ENCODE results near the gene SLC30A3. TPM values are rescaled to one million over a fixed set of nuclear protein-coding genes. Genes with fewer than 3 reads are reported as not detected.

SLC30A3 gene, protein sequence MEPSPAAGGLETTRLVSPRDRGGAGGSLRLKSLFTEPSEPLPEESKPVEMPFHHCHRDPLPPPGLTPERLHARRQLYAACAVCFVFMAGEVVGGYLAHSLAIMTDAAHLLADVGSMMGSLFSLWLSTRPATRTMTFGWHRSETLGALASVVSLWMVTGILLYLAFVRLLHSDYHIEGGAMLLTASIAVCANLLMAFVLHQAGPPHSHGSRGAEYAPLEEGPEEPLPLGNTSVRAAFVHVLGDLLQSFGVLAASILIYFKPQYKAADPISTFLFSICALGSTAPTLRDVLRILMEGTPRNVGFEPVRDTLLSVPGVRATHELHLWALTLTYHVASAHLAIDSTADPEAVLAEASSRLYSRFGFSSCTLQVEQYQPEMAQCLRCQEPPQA
- total RNA-seq: not detected in 2 replicates

DNA sequence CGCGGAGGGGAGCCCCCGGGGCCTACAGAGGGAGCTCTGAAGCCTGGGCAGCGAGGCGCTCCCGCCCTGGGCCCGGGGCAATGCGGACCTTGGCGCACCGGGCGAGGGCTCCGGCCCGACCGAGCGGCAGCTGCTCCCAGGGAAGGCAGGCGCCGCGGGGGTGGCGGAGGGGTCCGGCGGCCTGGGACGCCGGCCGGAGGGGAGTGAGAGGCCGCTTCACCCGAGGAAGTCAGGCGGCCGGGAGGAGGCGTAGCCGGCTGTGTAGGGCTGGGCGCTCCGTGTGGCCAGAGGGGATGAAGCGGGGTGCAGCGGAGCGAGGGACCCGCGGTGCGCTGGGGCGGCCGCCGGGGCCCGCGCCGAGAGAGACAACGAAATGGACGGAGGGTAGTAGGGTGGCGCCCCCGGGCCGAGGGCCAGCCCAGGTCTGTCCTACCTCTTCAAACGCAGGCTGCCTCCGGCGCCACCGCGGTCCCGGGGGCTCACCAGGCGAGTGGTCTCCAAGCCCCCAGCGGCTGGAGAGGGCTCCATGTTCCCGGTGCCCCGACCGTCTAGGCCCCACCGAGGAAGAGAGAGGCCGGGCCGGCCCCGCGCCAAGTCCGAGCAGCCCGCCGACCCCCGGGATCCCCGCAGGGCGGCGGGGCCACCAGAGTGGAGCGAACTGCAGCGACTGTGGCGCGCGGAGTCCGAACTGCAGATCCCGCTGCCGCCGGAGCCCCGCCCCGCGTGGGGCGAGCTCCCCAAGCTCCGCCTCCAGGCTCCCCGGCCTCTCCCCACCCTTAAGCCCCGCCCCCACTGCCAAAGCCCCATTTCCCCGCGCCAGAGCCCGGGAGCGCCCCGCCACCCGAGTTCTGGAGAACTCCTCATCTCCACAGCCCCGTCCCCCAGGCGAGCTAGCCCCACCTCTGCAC is at the start of gene SLC30A3:
Gene SLC30A3 (minus strand): TSS at position 669 of the 908 bp plus-strand sequence. CDS start 141 bp downstream, at position 528.

GRCh38 chr2:27308359-27308881 is 45.6 kb upstream of the SLC30A3 start, which contains the start of gene UCN:
Gene UCN, minus strand, starts transcription at chr2:27308445. Its CDS starts 550 bp downstream, at chr2:27307895.

DNA sequence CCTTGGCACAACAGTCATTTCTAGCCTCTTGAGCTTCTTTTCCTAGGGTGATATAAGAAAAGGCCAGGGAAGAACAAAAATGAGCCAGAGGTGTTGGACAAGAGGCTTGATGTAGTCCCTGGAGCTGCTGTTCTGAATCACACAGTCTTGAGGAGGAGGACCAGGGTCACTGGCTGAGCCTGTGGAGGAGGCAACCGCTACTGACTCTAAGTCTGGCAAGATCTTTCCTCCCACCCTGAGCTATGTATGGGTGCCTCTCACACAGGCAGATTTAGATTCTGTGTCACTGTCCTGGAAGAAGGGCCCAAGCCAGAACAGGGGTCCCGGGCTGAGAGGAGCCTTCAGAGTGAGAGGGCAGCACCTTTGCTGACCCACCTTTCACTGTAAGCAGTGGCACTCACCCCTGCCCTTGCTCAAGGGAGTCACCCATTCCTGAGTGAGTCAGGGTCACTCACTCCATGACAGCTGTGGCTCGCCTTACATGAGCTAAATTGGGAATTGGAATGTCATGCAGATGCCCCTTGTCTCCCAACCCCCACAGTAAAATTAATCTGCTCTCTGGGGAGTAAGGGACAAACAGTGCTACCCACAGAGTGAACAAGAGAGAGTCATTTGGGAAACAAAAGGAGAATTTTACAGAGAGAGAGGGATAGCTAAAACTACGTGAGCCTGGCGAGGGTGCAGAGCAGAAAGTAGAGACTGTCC is 19.2 kb upstream of the SLC30A3 start, which contains the start of gene TRIM54:
Gene TRIM54 (plus strand): TSS at position 575 of the 705 bp plus-strand sequence. CDS start 303 bp downstream, outside the sequence.

GRCh38 chr2:27275211-27276150 is 12.6 kb upstream of the SLC30A3 start, which contains the start of gene DNAJC5G:
Gene DNAJC5G, plus strand, starts transcription at chr2:27275433. Its CDS starts 1,296 bp downstream, at chr2:27276729.

DNA sequence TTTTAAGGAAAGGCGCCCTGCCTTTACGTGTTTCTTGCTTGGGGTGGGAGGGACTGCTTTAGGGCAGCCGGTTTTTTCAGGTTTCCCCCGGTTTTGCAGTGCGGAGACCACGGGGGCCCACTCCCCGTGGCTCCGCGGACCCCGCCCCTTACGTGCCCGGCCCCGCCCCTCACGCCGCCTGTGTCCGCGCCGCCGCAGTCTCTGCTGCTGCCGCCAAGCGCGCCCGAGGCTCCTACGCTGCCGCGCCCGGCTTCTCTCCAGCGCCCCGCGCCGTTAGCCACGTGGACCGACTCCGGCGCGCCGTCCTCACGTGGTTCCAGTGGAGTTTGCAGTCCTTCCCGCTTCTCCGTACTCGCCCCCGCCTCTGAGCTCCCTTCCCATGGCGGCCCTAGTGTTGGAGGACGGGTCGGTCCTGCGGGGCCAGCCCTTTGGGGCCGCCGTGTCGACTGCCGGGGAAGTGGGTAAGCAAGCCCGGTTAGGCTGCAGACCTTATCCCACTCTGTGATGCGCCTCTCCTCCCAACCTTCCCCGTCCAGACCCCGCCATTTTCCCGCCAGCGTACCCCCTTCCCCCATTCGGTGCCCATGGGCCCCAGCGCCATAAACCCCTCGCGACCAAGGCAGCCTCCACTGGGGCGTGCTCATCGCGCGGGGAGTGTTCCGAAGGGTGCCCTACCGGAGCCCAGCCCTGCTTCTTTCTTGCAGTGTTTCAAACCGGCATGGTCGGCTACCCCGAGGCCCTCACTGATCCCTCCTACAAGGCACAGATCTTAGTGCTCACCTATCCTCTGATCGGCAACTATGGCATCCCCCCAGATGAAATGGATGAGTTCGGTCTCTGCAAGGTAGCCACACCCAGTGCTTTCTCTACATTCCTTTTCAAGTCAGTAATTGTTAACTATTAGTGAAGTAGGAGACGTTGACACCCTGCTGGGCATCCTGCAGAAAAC is 45.4 kb downstream of the SLC30A3 start, which contains the start of gene CAD:
Gene CAD (plus strand): TSS at position 197 of the 949 bp plus-strand sequence. CDS start 183 bp downstream, at position 380.

DNA sequence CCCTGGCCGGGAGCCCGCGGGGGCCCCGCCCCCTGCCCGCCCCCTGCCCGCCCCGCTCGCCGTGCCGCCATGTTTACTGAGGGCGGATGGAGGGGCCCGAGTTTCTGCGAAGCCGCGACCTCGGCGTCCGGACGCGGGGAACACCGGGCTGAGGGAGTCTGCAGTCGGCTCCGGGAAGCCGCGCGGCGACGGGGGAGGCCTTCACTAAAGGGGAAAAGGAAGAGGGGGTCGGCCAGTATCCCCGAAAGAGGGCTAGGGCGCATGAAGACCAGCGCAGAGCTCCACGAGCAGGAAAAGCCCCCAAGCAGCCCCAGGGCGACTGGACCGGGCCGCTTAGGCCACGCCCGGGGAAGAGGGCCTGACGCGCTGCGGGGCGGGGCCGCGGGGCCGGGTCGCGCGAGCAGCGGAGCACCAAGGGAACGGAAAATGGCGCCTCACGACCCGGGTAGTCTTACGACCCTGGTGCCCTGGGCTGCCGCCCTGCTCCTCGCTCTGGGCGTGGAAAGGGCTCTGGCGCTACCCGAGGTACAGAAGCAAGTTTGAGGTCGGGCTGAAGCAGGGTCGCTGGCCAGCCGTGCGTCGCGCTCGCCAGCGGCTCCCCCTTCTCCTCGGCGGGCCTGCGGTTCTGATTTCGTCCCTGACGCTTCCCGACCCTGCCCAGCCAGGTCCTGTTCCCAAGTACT is 50.8 kb downstream of the SLC30A3 start, which contains the start of the genes ATRAID and SLC5A6:
Gene ATRAID (plus strand): TSS at position 99 of the 683 bp plus-strand sequence. CDS start 328 bp downstream, at position 427.
Gene SLC5A6 (minus strand): TSS at position 326 of the 683 bp plus-strand sequence. CDS start 4,618 bp downstream, outside the sequence.

Other genes with a start within 250 kb of the SLC30A3 start
- gene TMEM214, start 230.1 kb downstream of the SLC30A3 start, total RNA-seq: 7.9 and 15.4 TPM in 2 replicates
- 13.6 and 18.6 TPM in 2 replicates for gene AGBL5, start 211.4 kb downstream of the SLC30A3 start, total RNA-seq
- gene OST4, start 191.4 kb downstream of the SLC30A3 start, total RNA-seq: 308 and 345 TPM in 2 replicates
- gene EMILIN1, start 184.4 kb downstream of the SLC30A3 start, total RNA-seq: 0.21 and 0.24 TPM in 2 replicates
- 0.85 and 1.7 TPM in 2 replicates for gene KHK, start 176.3 kb downstream of the SLC30A3 start, total RNA-seq
- 8.7 TPM in 1 of 2 replicates, not detected in the other for gene CGREF1, start 143.9 kb downstream of the SLC30A3 start, total RNA-seq
- not detected in 2 replicates for gene ABHD1, start 139.2 kb downstream of the SLC30A3 start, total RNA-seq
- 35.0 and 43.6 TPM in 2 replicates for gene PREB, start 128.4 kb downstream of the SLC30A3 start, total RNA-seq
- gene PRR30, start 123.6 kb downstream of the SLC30A3 start, total RNA-seq: not detected in 2 replicates
- gene TCF23, start 114.0 kb downstream of the SLC30A3 start, total RNA-seq: not detected in 2 replicates
- 267 and 280 TPM in 2 replicates for gene ATRAID, start 51.0 kb downstream of the SLC30A3 start, total RNA-seq
- gene SLC5A6, start 50.8 kb downstream of the SLC30A3 start, total RNA-seq: 26.9 and 34.7 TPM in 2 replicates
- 30.3 and 36.4 TPM in 2 replicates for gene CAD, start 45.7 kb downstream of the SLC30A3 start, total RNA-seq
- not detected in 2 replicates for gene DNAJC5G, start 12.4 kb upstream of the SLC30A3 start, total RNA-seq
- gene TRIM54, start 19.4 kb upstream of the SLC30A3 start, total RNA-seq: 0.24 and 0.43 TPM in 2 replicates
- gene UCN, start 45.4 kb upstream of the SLC30A3 start, total RNA-seq: 0.48 and 0.85 TPM in 2 replicates
- 33.3 and 52.4 TPM in 2 replicates for gene MPV17, start 60.0 kb upstream of the SLC30A3 start, total RNA-seq
- gene GTF3C2, start 93.7 kb upstream of the SLC30A3 start, total RNA-seq: 26.0 and 31.3 TPM in 2 replicates
- gene EIF2B4, start 107.3 kb upstream of the SLC30A3 start, total RNA-seq: 19.0 and 22.7 TPM in 2 replicates
- gene SNX17, start 107.6 kb upstream of the SLC30A3 start, total RNA-seq: 125 and 136 TPM in 2 replicates
- gene ZNF513, start 117.7 kb upstream of the SLC30A3 start, total RNA-seq: 4.5 and 8.9 TPM in 2 replicates
- gene PPM1G, start 146.5 kb upstream of the SLC30A3 start, total RNA-seq: 77.2 and 99.3 TPM in 2 replicates
- gene NRBP1, start 165.6 kb upstream of the SLC30A3 start, total RNA-seq: 67.1 and 95.7 TPM in 2 replicates
- gene KRTCAP3, start 179.3 kb upstream of the SLC30A3 start, total RNA-seq: 28.0 and 28.6 TPM in 2 replicates
- 3.8 and 5.8 TPM in 2 replicates for gene IFT172, start 226.7 kb upstream of the SLC30A3 start, total RNA-seq
- 9.0 and 16.9 TPM in 2 replicates for gene FNDC4, start 232.2 kb upstream of the SLC30A3 start, total RNA-seq
- not detected in 2 replicates for gene GCKR, start 233.8 kb upstream of the SLC30A3 start, total RNA-seq

All from tracheal epithelial cell (primary cell).